NB4 (cell line): Measurements from ENCODE around the gene DOCK4.
A peak's percentile ranks its signal among the peaks of the same experiment; 100 is the strongest.

Experiments used
- DNase-seq: peaks from one replicate; pipeline ENCODE4 v3.0.0; 2010; ENCODE audit warnings: low read depth
- H3K4me3 ChIP-seq: one replicate; pipeline ENCODE4 v1.5.1; 2011; ENCODE audit warnings: mild to moderate bottlenecking, low read depth, low read length, moderate library complexity
- CTCF ChIP-seq: IDR thresholded peaks from one replicate; pipeline ENCODE4 v1.5.1; 2012; ENCODE audit warnings: low read depth, low read length
- MAX ChIP-seq: IDR thresholded peaks from 2 replicates; pipeline ENCODE4 v1.6.1; 2011; ENCODE audit warnings: low read depth, low read length
- MYC ChIP-seq: IDR thresholded peaks from 2 replicates; pipeline ENCODE4 v1.6.1; 2011; ENCODE audit warnings: low read depth, low read length
- POLR2A ChIP-seq: IDR thresholded peaks from 2 replicates; pipeline ENCODE4 v1.6.1; 2011; ENCODE audit warnings: mild to moderate bottlenecking; ENCODE audit not compliant: insufficient read length; ENCODE audit errors: extremely low read depth

DOCK4 gene

GRCh38 chr7:112010109-112010508, 196.1 kb downstream of the DOCK4 start:
- DNase-seq, result no peak
- H3K4me3 ChIP-seq, result no peak overlapping the region
- no peak for TF ChIP-seq MYC
- no peak for TF ChIP-seq POLR2A
- no peak for TF ChIP-seq MAX
- TF ChIP-seq CTCF, result no peak

- TF ChIP-seq CTCF, result no peak
- TF ChIP-seq MAX, result no peak
- no peak for TF ChIP-seq POLR2A
- no peak for TF ChIP-seq MYC
- DNase-seq, result peak; percentile 52
Measured at GRCh38 chr7:112009081-112009480, 197.1 kb downstream of the DOCK4 start.

GRCh38 chr7:112007185-112007584, 199.0 kb downstream of the DOCK4 start:
- no peak for DNase-seq
- TF ChIP-seq POLR2A, result no peak
- no peak for TF ChIP-seq MAX
- no peak for TF ChIP-seq CTCF
- no peak for TF ChIP-seq MYC
- H3K4me3 ChIP-seq, result no peak overlapping the region

More at GRCh38 chr7:112009081-112009480, 197.1 kb downstream of the DOCK4 start:
- no peak overlapping the region for H3K4me3 ChIP-seq

- no peak overlapping the region for H3K4me3 ChIP-seq
- no peak for DNase-seq
- TF ChIP-seq MAX, result no peak
- TF ChIP-seq POLR2A, result no peak
Measured at GRCh38 chr7:112006071-112006470, 200.1 kb downstream of the DOCK4 start.

GRCh38 chr7:112005205-112005775, 200.9 kb downstream of the DOCK4 start:
- no peak overlapping the region for H3K4me3 ChIP-seq
- DNase-seq, result no peak
- TF ChIP-seq MAX, result no peak
- no peak for TF ChIP-seq POLR2A
- no peak for TF ChIP-seq MYC
- TF ChIP-seq CTCF, result no peak

GRCh38 chr7:112001091-112001826, 204.9 kb downstream of the DOCK4 start:
- no peak for DNase-seq
- H3K4me3 ChIP-seq, result no peak overlapping the region

More at GRCh38 chr7:112001091-112001826, 204.9 kb downstream of the DOCK4 start:
- no peak for TF ChIP-seq POLR2A
- no peak for TF ChIP-seq MAX
- TF ChIP-seq CTCF, result no peak
- TF ChIP-seq MYC, result no peak
